Skeletal muscle satellite cell (primary cell): Measurements from ENCODE around the gene IFI6.
"Not testable (repeated sequence)": the region's sequence is repeated elsewhere in the genome, so short reads cannot be mapped to it uniquely, and the experiment has no call there.

Source experiments
- H3K27me3 ChIP-seq: 2 replicates; pipeline ENCODE4 v1.7.0; 2013; ENCODE audit warnings: low read length; ENCODE audit not compliant: control insufficient read depth, insufficient read depth
- H3K36me3 ChIP-seq: 2 replicates; pipeline ENCODE4 v1.7.0; 2013; ENCODE audit warnings: mild to moderate bottlenecking, control low read depth, low read length; ENCODE audit not compliant: insufficient read depth
- H3K4me1 ChIP-seq: 2 replicates; pipeline ENCODE4 v1.7.0; 2013; ENCODE audit warnings: low read length; ENCODE audit not compliant: control insufficient read depth, insufficient read depth
- H3K4me2 ChIP-seq: 2 replicates; pipeline ENCODE4 v1.7.0; 2013; ENCODE audit warnings: mild to moderate bottlenecking, low read length
- H3K4me3 ChIP-seq: 2 replicates; pipeline ENCODE4 v1.7.0; 2013; ENCODE audit warnings: low read length
- H3K9ac ChIP-seq: 2 replicates; pipeline ENCODE4 v1.7.0; 2013; ENCODE audit warnings: mild to moderate bottlenecking, low read depth, low read length, moderate library complexity
- H3K9me3 ChIP-seq: replicated peaks from 2 replicates; pipeline ENCODE4 v1.7.0; 2013; ENCODE audit warnings: mild to moderate bottlenecking, control low read depth, low read length

Gene IFI6

GRCh38 chr1:27646676-27647075 is 25.3 kb downstream of the IFI6 start:
- Histone ChIP-seq H3K9me3 (no peaks in the 10 kb centered on the region), H3K27me3 (no peaks in the 10 kb centered on the region), H3K36me3 (no peaks in the 10 kb centered on the region), H3K4me1 (peaks cover 11% of the 10 kb centered on the region), H3K4me2 (no peak overlapping the region), H3K9ac (no peak overlapping the region), H3K4me3 (no peak overlapping the region)

GRCh38 chr1:27645071-27645415 is 26.9 kb downstream of the IFI6 start:
- Histone ChIP-seq H3K36me3 (no peaks in the 10 kb centered on the region), H3K9ac (no peak overlapping the region), H3K4me1 (peaks cover under 1% of the 10 kb centered on the region), H3K4me3 (no peak overlapping the region), H3K9me3 (no peaks in the 10 kb centered on the region), H3K4me2 (no peak overlapping the region), H3K27me3 (no peaks in the 10 kb centered on the region)

GRCh38 chr1:27644369-27645070 is 27.5 kb downstream of the IFI6 start:
- no peaks in the 10 kb centered on the region for H3K4me1 ChIP-seq
- no peaks in the 10 kb centered on the region for H3K36me3 ChIP-seq
- H3K4me2 ChIP-seq: no peak overlapping the region
- H3K9me3 ChIP-seq: no peaks in the 10 kb centered on the region
- H3K4me3 ChIP-seq: no peak overlapping the region
- no peak overlapping the region for H3K9ac ChIP-seq
- H3K27me3 ChIP-seq: no peaks in the 10 kb centered on the region

GRCh38 chr1:27643600-27644368 is 28.2 kb downstream of the IFI6 start:
- H3K4me3 ChIP-seq: no peak overlapping the region
- no peaks in the 10 kb centered on the region for H3K4me1 ChIP-seq
- no peak overlapping the region for H3K9ac ChIP-seq

GRCh38 chr1:27640514-27640913 is 31.5 kb downstream of the IFI6 start:
- H3K9ac ChIP-seq, H3K4me2 ChIP-seq, H3K4me3 ChIP-seq, H3K36me3 ChIP-seq, H3K27me3 ChIP-seq, H3K4me1 ChIP-seq, H3K9me3 ChIP-seq: not testable (repeated sequence)

More at GRCh38 chr1:27643600-27644368, 28.2 kb downstream of the IFI6 start:
- H3K36me3 ChIP-seq: no peaks in the 10 kb centered on the region
- no peaks in the 10 kb centered on the region for H3K9me3 ChIP-seq
- no peaks in the 10 kb centered on the region for H3K27me3 ChIP-seq
- no peak overlapping the region for H3K4me2 ChIP-seq

- Histone ChIP-seq H3K9me3 (no peaks in the 10 kb centered on the region), H3K27me3 (peaks cover 11% of the 10 kb centered on the region), H3K4me1 (peaks cover 6% of the 10 kb centered on the region), H3K36me3 (no peaks in the 10 kb centered on the region), H3K4me2 (no peak overlapping the region), H3K9ac (no peak overlapping the region), H3K4me3 (no peak overlapping the region)
Measured at GRCh38 chr1:27638805-27639204, 33.2 kb downstream of the IFI6 start.

- H3K9ac ChIP-seq: no peak overlapping the region
- H3K4me3 ChIP-seq: no peak overlapping the region
- H3K9me3 ChIP-seq: no peaks in the 10 kb centered on the region
- no peak overlapping the region for H3K4me2 ChIP-seq
- peaks cover 18% of the 10 kb centered on the region for H3K27me3 ChIP-seq
- peaks cover 7% of the 10 kb centered on the region for H3K4me1 ChIP-seq
- H3K36me3 ChIP-seq: no peaks in the 10 kb centered on the region
Measured at GRCh38 chr1:27638047-27638734, 33.8 kb downstream of the IFI6 start.

- H3K27me3 ChIP-seq: peaks cover 19% of the 10 kb centered on the region
- no peak overlapping the region for H3K4me2 ChIP-seq
- no peak overlapping the region for H3K4me3 ChIP-seq
- H3K36me3 ChIP-seq: no peaks in the 10 kb centered on the region
- no peak overlapping the region for H3K9ac ChIP-seq
- no peaks in the 10 kb centered on the region for H3K9me3 ChIP-seq
- H3K4me1 ChIP-seq: peaks cover 16% of the 10 kb centered on the region
Measured at GRCh38 chr1:27635396-27636142, 36.4 kb downstream of the IFI6 start.

- peaks cover 16% of the 10 kb centered on the region for H3K4me1 ChIP-seq
- H3K9ac ChIP-seq: peak within 1 kb of the TSS; percentile 63
Measured at GRCh38 chr1:27634985-27635367, 37.0 kb downstream of the IFI6 start, which contains the start of gene FGR. Gene FGR, minus strand, starts transcription at chr1:27635185. Its CDS starts 11,269 bp downstream, at chr1:27623916.

GRCh38 chr1:27634177-27634984 is 37.6 kb downstream of the IFI6 start:
- Histone ChIP-seq H3K4me3 (peak overlapping the region; percentile 63), H3K36me3 (no peaks in the 10 kb centered on the region), H3K9me3 (no peaks in the 10 kb centered on the region), H3K4me1 (peaks cover 16% of the 10 kb centered on the region), H3K27me3 (peaks cover 20% of the 10 kb centered on the region), H3K4me2 (peak overlapping the region; percentile 84), H3K9ac (peak overlapping the region; percentile 63)

More at GRCh38 chr1:27634985-27635367, 37.0 kb downstream of the IFI6 start, which contains the start of gene FGR:
- no peaks in the 10 kb centered on the region for H3K9me3 ChIP-seq
- peak within 1 kb of the TSS; percentile 84 for H3K4me2 ChIP-seq
- H3K27me3 ChIP-seq: peaks cover 19% of the 10 kb centered on the region
- peak within 1 kb of the TSS; percentile 63 for H3K4me3 ChIP-seq
- no peaks in the 10 kb centered on the region for H3K36me3 ChIP-seq
